Measurements from ENCODE around the gene GHRL.

Gene GHRL

DNA sequence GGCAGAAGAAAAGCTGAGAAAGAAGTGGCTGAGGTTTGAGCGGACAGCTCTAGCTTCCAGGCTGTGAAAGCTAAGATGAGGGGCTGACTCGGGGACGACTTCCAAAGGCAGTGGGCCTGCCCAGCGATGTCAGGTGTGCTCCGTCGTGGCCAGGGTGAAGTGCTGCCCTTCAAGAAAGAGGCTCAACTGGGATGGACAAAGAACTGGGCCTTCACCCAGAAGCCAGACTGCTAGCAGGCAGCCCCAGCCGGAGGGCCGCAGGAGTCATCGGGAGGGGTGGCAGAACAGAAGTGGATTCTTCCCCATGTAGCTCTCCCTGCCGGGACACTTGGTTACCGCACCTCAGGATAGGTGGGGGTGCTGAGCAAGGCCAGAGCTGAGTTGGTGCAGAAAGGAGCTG is 41.3 kb upstream of the GHRL start:
- DNase-seq (ENCODE audit: low read depth, low spot score): no peak
- in situ Hi-C loops (cut with HindIII; ENCODE audit: low sequenced_read_pairs): no loop called here
- TF ChIP-seq, protein P1, sequence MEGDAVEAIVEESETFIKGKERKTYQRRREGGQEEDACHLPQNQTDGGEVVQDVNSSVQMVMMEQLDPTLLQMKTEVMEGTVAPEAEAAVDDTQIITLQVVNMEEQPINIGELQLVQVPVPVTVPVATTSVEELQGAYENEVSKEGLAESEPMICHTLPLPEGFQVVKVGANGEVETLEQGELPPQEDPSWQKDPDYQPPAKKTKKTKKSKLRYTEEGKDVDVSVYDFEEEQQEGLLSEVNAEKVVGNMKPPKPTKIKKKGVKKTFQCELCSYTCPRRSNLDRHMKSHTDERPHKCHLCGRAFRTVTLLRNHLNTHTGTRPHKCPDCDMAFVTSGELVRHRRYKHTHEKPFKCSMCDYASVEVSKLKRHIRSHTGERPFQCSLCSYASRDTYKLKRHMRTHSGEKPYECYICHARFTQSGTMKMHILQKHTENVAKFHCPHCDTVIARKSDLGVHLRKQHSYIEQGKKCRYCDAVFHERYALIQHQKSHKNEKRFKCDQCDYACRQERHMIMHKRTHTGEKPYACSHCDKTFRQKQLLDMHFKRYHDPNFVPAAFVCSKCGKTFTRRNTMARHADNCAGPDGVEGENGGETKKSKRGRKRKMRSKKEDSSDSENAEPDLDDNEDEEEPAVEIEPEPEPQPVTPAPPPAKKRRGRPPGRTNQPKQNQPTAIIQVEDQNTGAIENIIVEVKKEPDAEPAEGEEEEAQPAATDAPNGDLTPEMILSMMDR (IDR thresholded peaks at IDR 0.05; ENCODE audit: low read depth, low read length): no peak
- no peak overlapping the region for H3K4me3 ChIP-seq (ENCODE audit: low read depth, low read length)

DNA sequence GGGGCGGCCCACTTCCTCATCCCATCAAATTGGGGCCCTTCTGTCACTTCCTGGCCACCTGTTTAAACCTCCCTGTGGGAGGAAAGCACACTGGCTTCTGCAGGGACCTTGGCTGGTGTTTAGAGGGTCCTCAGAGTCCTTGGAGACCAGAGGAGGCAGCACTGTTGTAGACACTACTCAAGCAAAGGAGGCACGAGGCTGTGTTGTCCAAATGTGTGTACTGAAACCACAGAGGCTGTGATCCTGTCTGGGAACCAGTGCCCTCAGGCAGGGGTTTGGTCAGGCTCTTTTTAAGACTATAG is 40.6 kb upstream of the GHRL start:
- no peak for DNase-seq (ENCODE audit: low read depth, low spot score)
- TF ChIP-seq, protein P1 (IDR thresholded peaks at IDR 0.05; ENCODE audit: low read depth, low read length): no peak
- in situ Hi-C loops (cut with HindIII; ENCODE audit: low sequenced_read_pairs): no loop called here
- H3K4me3 ChIP-seq (ENCODE audit: low read depth, low read length): no peak overlapping the region

DNA sequence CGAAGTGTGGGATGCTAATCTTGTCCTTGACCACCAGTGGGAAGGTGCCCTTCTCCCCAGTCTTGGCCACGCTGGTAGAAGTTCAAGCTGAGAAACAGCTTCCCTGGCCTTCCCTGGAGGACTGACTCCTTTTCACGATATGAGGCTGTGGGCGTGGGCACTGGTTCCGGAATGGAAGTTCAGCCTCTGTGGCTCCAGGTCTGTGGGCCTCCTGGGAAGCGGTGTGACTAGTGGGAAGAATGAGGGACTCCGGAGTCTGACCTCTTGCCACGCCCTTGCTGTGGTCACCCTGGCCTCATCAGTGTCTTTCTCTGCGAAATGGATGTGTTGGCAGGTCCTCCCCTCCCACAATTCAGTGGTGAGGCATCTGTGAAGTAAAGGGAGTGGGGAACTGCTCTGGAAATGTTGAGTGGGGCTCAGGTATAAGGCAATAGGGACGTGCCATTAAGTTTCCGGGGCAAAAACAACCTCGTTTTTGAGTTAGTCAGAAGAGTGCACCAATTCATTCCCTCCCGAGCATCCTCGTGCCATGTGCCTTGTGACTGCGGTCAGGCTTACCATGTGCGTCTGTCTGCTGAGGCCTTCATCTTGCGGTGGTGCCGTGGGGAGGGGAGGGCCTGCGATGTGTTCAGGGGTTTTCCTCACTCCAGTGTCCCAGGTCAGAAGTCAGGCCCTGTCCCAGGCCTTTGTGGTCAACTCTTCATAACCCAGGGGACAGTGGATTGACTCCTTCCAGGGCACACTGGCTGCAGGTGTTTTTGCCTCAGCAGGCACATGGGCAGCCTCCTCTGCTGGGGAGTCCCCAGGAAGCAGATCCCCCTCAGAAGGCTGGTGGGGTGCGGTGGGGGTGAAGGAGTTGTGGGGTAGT is 40.0 kb upstream of the GHRL start:
- TF ChIP-seq, protein P1 (IDR thresholded peaks at IDR 0.05; ENCODE audit: low read depth, low read length): no peak
- no peak overlapping the region for H3K4me3 ChIP-seq (ENCODE audit: low read depth, low read length)
- in situ Hi-C loops (cut with HindIII; ENCODE audit: low sequenced_read_pairs): no loop called here
- no peak for DNase-seq (ENCODE audit: low read depth, low spot score)

DNA sequence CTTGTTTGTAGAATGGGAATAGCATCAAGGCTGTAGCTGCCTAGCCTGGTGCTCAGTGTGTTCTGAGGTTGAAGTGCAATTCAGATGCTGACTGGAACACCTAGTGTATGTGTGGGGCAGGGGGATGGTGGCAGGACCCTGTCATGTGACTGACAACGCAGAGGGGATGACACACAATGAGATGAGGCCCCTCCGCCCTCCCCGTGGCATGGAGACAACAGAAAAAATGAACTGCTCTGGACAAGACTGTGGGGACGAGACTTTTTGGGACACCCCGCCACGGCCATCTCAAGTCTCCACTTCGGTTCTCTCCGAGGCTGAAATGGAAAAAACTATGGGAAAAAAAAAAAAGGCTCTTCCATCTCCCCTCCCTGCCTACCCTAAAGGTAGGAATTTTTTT is 38.6 kb upstream of the GHRL start:
- no peak for DNase-seq (ENCODE audit: low read depth, low spot score)
- H3K4me3 ChIP-seq (ENCODE audit: low read depth, low read length): no peak overlapping the region
- in situ Hi-C loops (cut with HindIII; ENCODE audit: low sequenced_read_pairs): no loop called here
- TF ChIP-seq, protein P1 (IDR thresholded peaks at IDR 0.05; ENCODE audit: low read depth, low read length): no peak

DNA sequence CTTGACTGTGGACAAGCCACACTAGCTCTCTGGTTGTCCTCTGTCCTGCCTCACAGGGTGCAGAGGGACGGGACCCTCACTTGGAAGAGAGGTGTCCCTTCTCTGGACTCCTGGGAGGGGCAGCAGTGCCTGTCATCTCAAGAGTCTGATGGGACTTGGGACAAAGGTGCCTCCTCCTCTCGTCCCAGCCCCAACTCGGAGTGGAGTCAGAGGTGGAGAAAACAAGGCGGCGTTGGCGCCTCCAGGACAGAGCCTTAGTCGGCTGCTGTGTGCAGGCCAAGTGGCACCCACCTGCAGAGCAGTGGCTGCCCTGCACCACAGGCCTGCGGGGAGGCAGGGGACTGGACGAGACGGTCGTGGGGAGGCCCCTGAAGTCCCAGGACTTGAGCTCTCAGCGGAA is 37.6 kb upstream of the GHRL start:
- H3K4me3 ChIP-seq (ENCODE audit: low read depth, low read length): no peak overlapping the region
- in situ Hi-C loops (cut with HindIII; ENCODE audit: low sequenced_read_pairs): no loop called here
- DNase-seq (ENCODE audit: low read depth, low spot score): no peak
- TF ChIP-seq, protein P1 (IDR thresholded peaks at IDR 0.05; ENCODE audit: low read depth, low read length): no peak

DNA sequence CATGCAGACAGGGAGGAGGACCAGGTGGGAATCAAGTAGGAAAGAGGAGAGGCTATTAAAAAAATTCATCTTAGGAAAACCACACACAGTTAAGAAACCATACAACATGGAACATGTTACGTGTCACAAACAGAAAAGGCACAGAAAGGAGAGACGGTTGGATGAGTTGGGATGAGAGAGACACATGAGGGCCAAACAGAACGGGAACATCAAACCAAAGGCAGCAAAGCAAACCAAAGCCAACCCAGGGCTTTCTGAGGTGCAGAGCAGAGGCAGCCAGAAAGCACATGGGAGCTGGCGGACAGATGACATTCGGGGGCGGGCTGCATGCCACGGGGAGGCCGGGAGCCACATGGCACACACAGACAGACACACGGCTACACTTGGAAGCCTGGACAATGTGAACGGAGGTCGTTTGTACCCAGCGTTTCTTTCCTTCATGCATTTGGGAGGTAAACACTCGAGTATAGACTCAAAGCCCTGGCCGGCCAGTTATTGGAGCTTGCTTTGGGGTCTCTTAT is 36.8 kb upstream of the GHRL start:
- no peak for DNase-seq (ENCODE audit: low read depth, low spot score)
- TF ChIP-seq, protein P1 (IDR thresholded peaks at IDR 0.05; ENCODE audit: low read depth, low read length): no peak
- in situ Hi-C loops (cut with HindIII; ENCODE audit: low sequenced_read_pairs): no loop called here
- no peak overlapping the region for H3K4me3 ChIP-seq (ENCODE audit: low read depth, low read length)

All from astrocyte of the spinal cord (primary cell).